ENCODE results near the gene PDK2. TPM values are rescaled to one million over a fixed set of nuclear protein-coding genes. Genes with fewer than 3 reads are reported as not detected.

Gene PDK2
- total RNA-seq, 1 donor from 2014 or later, result 12.6 TPM

DNA sequence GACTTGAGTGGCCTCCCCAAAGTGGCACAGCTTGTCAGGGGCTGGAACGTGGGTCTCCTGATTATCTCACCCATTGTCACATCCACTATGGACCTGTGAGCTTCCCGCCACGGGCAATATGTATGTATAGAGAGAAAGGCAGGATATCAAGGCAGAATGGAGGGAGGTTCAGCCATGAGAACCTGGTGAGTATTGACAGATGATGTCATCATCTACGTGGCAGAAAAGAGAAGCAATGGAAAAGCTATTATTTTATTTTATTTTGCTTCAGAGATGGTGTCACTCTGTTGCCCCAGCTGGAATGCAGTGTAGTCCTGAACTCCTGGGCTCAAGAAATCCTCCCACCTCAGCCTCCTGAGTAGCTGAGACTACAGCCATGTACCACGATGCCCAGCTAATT lies 13.4 kb upstream of the PDK2 start:
- no peaks in the 10 kb centered on the region for H3K9me3 Mint-ChIP-seq
- no peak overlapping the region for H3K27ac Mint-ChIP-seq
- no peaks in the 10 kb centered on the region for H3K27me3 ChIP-seq
- no peak overlapping the region for H3K27ac ChIP-seq
- no peaks in the 10 kb centered on the region for H3K79me2 ChIP-seq (ENCODE audit: low read depth)
- DNase-seq (ENCODE audit: low spot score), result no peak
- peaks cover 3% of the 10 kb centered on the region for H3K27me3 Mint-ChIP-seq (ENCODE audit: insufficient read depth, low read depth)
- no peaks in the 10 kb centered on the region for H3K36me3 ChIP-seq
- H3K4me1 ChIP-seq, result no peaks in the 10 kb centered on the region
- no peak overlapping the region for H3K4me3 ChIP-seq
- H4K20me1 ChIP-seq (ENCODE audit: low read depth), result no peaks in the 10 kb centered on the region
- H3K4me1 Mint-ChIP-seq, result no peaks in the 10 kb centered on the region
- H3K4me2 ChIP-seq, result no peak overlapping the region
- H3K4me3 Mint-ChIP-seq, result no peak overlapping the region
- H2AFZ ChIP-seq (replicated peaks), result no peak overlapping the region
- TF ChIP-seq EZH2phosphoT487 (IDR thresholded peaks at IDR 0.05) (no peak), CTCF (IDR thresholded peaks at IDR 0.05) (no peak), EZH2 (IDR thresholded peaks at IDR 0.05) (no peak)
- H3K36me3 Mint-ChIP-seq, result no peaks in the 10 kb centered on the region
- no peak overlapping the region for H3K9ac ChIP-seq
- H3F3A ChIP-seq (ENCODE audit: low read depth), result peaks cover 16% of the 10 kb centered on the region
- H3K9me3 ChIP-seq (ENCODE audit: low read depth), result no peaks in the 10 kb centered on the region

DNA sequence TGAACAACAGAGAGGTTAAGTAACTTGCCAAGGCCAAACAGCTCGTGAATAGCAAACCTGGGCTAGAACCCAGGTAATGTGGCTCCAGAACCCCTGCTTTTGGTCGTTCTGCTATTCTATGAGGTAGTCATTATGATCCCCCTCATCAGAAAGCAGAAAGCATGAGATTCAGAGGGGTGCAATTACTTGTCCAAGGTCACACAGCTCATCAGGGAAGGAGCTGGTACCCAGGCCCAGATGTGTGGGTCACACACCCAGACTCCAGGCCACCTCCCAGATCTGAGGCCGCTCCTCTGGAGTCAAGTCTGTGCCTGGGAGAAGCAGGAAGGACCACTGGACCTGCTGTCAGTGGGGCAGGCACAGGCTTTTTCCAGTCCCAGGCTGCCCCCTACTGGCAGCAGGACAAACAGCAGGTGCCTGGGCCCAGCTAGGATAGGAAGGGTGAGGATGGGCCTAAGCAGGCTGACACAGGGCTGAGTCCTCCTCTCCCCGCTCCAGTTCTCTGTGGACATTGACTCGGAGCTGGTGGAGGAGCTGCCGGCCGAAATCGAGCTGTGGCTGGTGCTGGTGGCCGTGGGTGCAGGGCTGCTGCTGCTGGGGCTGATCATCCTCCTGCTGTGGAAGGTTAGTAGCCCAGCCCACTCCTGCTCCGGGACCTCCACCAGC lies 7.8 kb upstream of the PDK2 start:
- H4K20me1 ChIP-seq (ENCODE audit: low read depth), result no peaks in the 10 kb centered on the region
- no peaks in the 10 kb centered on the region for H3K79me2 ChIP-seq (ENCODE audit: low read depth)
- H2AFZ ChIP-seq (replicated peaks), result no peak overlapping the region
- no peak for TF ChIP-seq EZH2 (IDR thresholded peaks at IDR 0.05)
- peak; percentile 96 for TF ChIP-seq CTCF (IDR thresholded peaks at IDR 0.05)
- Mint-ChIP-seq H3K27ac (no peak overlapping the region), H3K4me1 (no peaks in the 10 kb centered on the region), H3K4me3 (no peak overlapping the region), H3K36me3 (no peaks in the 10 kb centered on the region), H3K27me3 (ENCODE audit: insufficient read depth, low read depth) (peaks cover 11% of the 10 kb centered on the region), H3K9me3 (no peaks in the 10 kb centered on the region)
- H3K9me3 ChIP-seq (ENCODE audit: low read depth), result no peaks in the 10 kb centered on the region
- no peaks in the 10 kb centered on the region for H3K36me3 ChIP-seq
- peak; percentile 79 for DNase-seq (ENCODE audit: low spot score)
- no peak overlapping the region for H3K4me2 ChIP-seq
- H3F3A ChIP-seq (ENCODE audit: low read depth), result peaks cover 16% of the 10 kb centered on the region
- H3K4me3 ChIP-seq, result no peak overlapping the region
- H3K9ac ChIP-seq, result no peak overlapping the region
- H3K27me3 ChIP-seq, result no peaks in the 10 kb centered on the region
- H3K27ac ChIP-seq, result no peak overlapping the region
- H3K4me1 ChIP-seq, result peaks cover 5% of the 10 kb centered on the region

DNA sequence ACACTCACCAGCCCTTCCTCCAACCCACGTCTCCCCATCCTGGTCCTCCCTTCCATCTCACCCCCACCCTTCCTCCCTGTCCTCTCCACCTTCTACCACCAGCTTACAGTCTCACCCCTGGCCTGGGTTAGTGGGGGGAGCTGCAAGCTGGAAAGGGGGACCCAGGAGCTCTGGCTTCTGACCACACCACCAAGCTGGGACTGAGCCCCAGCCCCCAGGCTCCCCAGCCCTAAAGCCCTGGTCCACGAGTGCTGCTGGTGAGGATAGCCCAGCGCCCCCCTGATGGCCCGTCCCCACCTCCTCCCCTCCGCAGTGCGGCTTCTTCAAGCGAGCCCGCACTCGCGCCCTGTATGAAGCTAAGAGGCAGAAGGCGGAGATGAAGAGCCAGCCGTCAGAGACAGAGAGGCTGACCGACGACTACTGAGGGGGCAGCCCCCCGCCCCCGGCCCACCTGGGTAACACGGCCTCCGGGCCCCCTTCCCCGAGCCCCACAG lies 7.2 kb upstream of the PDK2 start:
- H3K4me3 ChIP-seq, result no peak overlapping the region
- no peaks in the 10 kb centered on the region for H4K20me1 ChIP-seq (ENCODE audit: low read depth)
- Mint-ChIP-seq H3K36me3 (no peaks in the 10 kb centered on the region), H3K4me1 (no peaks in the 10 kb centered on the region), H3K4me3 (no peak overlapping the region), H3K27ac (no peak overlapping the region), H3K9me3 (no peaks in the 10 kb centered on the region), H3K27me3 (ENCODE audit: insufficient read depth, low read depth) (peaks cover 11% of the 10 kb centered on the region)
- peaks cover 5% of the 10 kb centered on the region for H3K4me1 ChIP-seq
- no peaks in the 10 kb centered on the region for H3K79me2 ChIP-seq (ENCODE audit: low read depth)
- H3F3A ChIP-seq (ENCODE audit: low read depth), result peaks cover 16% of the 10 kb centered on the region
- H3K27me3 ChIP-seq, result no peaks in the 10 kb centered on the region
- TF ChIP-seq EZH2phosphoT487 (IDR thresholded peaks at IDR 0.05) (no peak), EZH2 (IDR thresholded peaks at IDR 0.05) (no peak), CTCF (IDR thresholded peaks at IDR 0.05) (no peak)
- no peak overlapping the region for H3K9ac ChIP-seq
- no peak overlapping the region for H3K4me2 ChIP-seq
- H3K27ac ChIP-seq, result no peak overlapping the region
- H3K36me3 ChIP-seq, result no peaks in the 10 kb centered on the region
- H2AFZ ChIP-seq (replicated peaks), result no peak overlapping the region
- no peaks in the 10 kb centered on the region for H3K9me3 ChIP-seq (ENCODE audit: low read depth)
- DNase-seq (ENCODE audit: low spot score), result no peak

All from neural progenitor cell (in vitro differentiated cells).